ENCODE results near the gene STAG2.
"Not testable (repeated sequence)": the region's sequence is repeated elsewhere in the genome, so short reads cannot be mapped to it uniquely, and the experiment has no call there.

Gene STAG2

GRCh38 chrX:123961268-123962005, at the start of gene STAG2:
STAG2 (plus strand) TSS chrX:123961706; CDS start chrX:124022628, 60,922 bp downstream.
- DNase-seq = peak; percentile 59 to 68

- DNase-seq = no peak
Measured at GRCh38 chrX:123917069-123917468, 44.4 kb upstream of the STAG2 start.

GRCh38 chrX:123918106-123918721, 43.3 kb upstream of the STAG2 start:
- no peak for DNase-seq

GRCh38 chrX:123920105-123920785, 41.3 kb upstream of the STAG2 start:
- DNase-seq = no peak

- no peak for DNase-seq
Measured at GRCh38 chrX:123923211-123923610, 38.3 kb upstream of the STAG2 start.

GRCh38 chrX:123924186-123924585, 37.3 kb upstream of the STAG2 start:
- DNase-seq = no peak

GRCh38 chrX:123927845-123928244, 33.7 kb upstream of the STAG2 start:
- no peak for DNase-seq

GRCh38 chrX:123932055-123932454, 29.5 kb upstream of the STAG2 start:
- DNase-seq = not testable (repeated sequence)

GRCh38 chrX:123943074-123943473, 18.4 kb upstream of the STAG2 start:
- no peak for DNase-seq

GRCh38 chrX:123943488-123943887, 18.0 kb upstream of the STAG2 start:
- DNase-seq = no peak

GRCh38 chrX:123949846-123950245, 11.7 kb upstream of the STAG2 start:
- no peak for DNase-seq

GRCh38 chrX:123959281-123960063, 2.0 kb upstream of the STAG2 start:
- peak in 1 of 2 donors; percentile 24 for DNase-seq

GRCh38 chrX:123960956-123961267, 594 bp upstream of the STAG2 start:
- no peak for DNase-seq

- peak; percentile 18 for DNase-seq
Measured at GRCh38 chrX:123962006-123962467, 531 bp downstream of the STAG2 start.

GRCh38 chrX:123962794-123963373, 1.4 kb downstream of the STAG2 start:
- DNase-seq = peak; percentile 75 to 84

- peak; percentile 42 to 45 for DNase-seq
Measured at GRCh38 chrX:123964156-123964834, 2.8 kb downstream of the STAG2 start.

- DNase-seq = no peak
Measured at GRCh38 chrX:123965712-123966111, 4.2 kb downstream of the STAG2 start.

- no peak for DNase-seq
Measured at GRCh38 chrX:123967497-123967896, 6.0 kb downstream of the STAG2 start.

GRCh38 chrX:123968383-123969050, 7.0 kb downstream of the STAG2 start:
- no peak for DNase-seq

- DNase-seq = peak; percentile 71 to 82
Measured at GRCh38 chrX:123971982-123972381, 10.5 kb downstream of the STAG2 start.

- DNase-seq = no peak
Measured at GRCh38 chrX:123973921-123974320, 12.4 kb downstream of the STAG2 start.

- DNase-seq = no peak
Measured at GRCh38 chrX:123975180-123975579, 13.7 kb downstream of the STAG2 start.

Measured in inflammatory macrophage treated with lipopolysaccharide for 1 hour (primary cell).